ENCODE measurements around the gene ZNF474.

ZNF474 gene

DNA sequence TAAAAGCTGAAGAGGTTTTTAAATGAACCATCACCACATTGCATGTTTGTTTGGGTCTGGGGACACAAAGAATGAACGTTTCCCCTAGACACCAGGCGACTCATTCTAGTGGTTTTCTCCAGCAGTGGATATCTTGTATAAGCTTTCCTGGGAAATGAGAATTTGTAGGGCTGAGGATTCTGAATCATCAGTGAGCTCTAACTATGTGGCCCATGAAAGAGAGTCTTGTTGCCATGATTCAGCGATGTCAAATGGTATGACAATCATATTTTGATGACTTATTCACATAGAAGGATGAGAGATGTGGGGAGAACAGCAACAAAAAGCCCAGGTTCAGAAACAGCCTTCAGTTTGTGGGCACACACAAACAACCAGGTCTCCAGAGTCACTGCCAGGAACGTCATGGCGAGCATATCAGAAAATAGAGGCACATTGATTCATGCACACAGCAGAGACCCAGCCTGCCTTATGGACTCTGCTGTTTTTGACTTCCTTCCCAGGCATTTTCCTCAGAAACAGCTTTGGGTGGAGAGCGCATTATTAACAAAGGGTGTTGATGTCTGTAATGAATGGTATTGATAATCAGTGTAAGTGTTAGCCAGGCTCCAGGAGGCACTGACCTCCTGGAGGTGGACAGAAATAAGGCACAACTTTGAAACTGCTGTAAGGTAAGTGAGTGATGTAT is 13.3 kb downstream of the ZNF474 start:
- no peak overlapping the region for H3K4me3 ChIP-seq (ENCODE audit: low read depth, low read length)

DNA sequence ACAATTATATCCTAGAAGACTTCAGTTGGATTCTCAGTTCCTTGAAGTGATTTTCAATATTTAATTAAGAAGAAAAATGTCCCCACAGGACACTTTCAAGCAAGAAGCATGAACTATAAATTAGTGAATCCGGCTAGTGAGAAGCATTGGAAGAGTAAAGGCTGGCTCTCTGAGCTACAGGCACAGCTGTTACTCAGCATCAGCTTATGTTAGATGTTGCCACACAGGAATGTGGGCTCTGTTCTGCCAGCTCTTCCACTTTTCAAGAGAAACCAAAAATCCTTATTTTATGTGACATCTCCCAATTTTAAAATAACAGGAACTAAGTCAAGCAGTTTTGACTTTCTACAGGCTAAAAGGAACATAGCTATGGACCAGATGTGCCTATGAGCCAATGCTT is 14.9 kb downstream of the ZNF474 start:
- TF ChIP-seq, protein P1, sequence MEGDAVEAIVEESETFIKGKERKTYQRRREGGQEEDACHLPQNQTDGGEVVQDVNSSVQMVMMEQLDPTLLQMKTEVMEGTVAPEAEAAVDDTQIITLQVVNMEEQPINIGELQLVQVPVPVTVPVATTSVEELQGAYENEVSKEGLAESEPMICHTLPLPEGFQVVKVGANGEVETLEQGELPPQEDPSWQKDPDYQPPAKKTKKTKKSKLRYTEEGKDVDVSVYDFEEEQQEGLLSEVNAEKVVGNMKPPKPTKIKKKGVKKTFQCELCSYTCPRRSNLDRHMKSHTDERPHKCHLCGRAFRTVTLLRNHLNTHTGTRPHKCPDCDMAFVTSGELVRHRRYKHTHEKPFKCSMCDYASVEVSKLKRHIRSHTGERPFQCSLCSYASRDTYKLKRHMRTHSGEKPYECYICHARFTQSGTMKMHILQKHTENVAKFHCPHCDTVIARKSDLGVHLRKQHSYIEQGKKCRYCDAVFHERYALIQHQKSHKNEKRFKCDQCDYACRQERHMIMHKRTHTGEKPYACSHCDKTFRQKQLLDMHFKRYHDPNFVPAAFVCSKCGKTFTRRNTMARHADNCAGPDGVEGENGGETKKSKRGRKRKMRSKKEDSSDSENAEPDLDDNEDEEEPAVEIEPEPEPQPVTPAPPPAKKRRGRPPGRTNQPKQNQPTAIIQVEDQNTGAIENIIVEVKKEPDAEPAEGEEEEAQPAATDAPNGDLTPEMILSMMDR (IDR thresholded peaks at IDR 0.05; ENCODE audit: borderline replicate concordance, insufficient read depth, low read depth, low read length), result no peak
- no peak overlapping the region for H3K4me3 ChIP-seq (ENCODE audit: low read depth, low read length)

More for the DNA sequence above, 13.3 kb downstream of the ZNF474 start:
- TF ChIP-seq, protein P1 (IDR thresholded peaks at IDR 0.05; ENCODE audit: borderline replicate concordance, insufficient read depth, low read depth, low read length), result no peak

DNA sequence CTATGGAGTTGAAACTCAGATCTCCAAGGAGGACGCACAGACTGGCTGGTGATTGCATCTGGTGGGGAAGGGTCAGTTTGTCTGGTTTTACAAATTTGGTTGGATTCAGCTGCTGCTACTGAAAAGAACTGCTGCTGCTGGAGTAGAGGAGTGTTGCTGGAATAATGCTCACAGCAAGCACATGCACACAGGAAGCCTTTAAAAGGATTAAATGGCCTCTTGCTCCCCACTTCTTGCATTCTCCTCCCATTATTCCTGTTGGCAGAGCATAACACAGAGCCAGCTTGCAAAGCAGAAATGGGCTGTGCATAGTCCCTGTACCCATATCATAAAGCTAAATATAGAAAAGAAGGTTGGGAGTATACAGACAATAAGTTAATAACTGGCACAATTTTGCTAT is 16.6 kb downstream of the ZNF474 start:
- H3K4me3 ChIP-seq (ENCODE audit: low read depth, low read length), result no peak overlapping the region
- TF ChIP-seq, protein P1 (IDR thresholded peaks at IDR 0.05; ENCODE audit: borderline replicate concordance, insufficient read depth, low read depth, low read length), result no peak

DNA sequence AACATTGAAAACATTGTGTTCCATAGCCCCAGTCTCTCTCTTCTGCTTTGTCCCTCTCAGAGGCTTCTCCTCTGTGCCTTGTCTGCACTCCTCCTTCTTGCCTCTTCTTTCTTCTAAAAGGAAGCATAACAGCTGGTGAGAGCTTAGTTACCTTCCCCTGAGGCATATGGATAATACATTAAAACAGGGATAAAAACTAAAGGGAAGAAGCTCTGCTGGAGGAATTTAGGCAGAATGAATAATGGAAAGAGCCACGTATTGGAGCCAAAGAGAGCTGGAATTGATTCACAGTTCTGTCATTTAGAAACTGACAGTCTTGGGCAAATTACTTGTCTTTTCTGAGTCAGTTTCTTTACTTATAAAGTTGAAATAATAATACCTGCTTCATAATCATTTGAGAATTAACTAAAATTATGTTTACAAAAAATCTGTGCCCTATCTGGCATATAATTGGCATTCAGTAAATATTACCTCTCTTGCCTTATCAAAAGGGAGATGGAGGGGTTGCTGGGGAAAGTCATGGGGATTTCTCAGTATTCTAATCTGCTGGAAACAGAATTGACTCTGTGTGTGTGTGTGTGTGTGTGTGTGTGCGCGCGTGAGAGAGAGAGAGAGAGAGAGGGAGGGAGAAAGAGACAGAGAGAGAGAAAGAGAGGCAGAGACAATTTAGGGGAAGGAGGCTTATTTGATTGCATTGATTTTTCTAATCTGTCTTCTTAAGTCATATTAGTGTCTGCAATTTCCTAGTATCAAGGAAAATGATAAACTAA is 20.2 kb downstream of the ZNF474 start:
- TF ChIP-seq, protein P1 (IDR thresholded peaks at IDR 0.05; ENCODE audit: borderline replicate concordance, insufficient read depth, low read depth, low read length), result no peak
- H3K4me3 ChIP-seq (ENCODE audit: low read depth, low read length), result no peak overlapping the region

DNA sequence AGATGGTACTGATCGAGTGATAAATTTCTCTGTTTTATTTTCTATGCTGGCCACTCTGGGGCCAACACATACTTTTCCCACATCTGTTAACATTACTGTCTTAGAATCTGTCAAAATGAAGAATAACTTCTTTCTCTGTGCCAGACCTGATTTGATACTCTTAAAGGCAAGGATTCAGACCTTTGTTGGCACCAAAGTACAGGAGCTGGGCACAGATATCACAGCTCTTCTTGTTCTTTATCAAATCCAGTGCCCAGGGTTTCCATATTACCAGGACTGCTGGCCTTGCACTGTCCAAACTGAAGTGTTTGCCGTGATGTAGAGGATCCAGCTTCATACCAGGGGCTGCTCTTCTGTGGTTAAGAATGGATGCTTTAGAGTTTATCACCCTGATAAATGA is 20.9 kb downstream of the ZNF474 start:
- TF ChIP-seq, protein P1 (IDR thresholded peaks at IDR 0.05; ENCODE audit: borderline replicate concordance, insufficient read depth, low read depth, low read length), result no peak
- no peak overlapping the region for H3K4me3 ChIP-seq (ENCODE audit: low read depth, low read length)

DNA sequence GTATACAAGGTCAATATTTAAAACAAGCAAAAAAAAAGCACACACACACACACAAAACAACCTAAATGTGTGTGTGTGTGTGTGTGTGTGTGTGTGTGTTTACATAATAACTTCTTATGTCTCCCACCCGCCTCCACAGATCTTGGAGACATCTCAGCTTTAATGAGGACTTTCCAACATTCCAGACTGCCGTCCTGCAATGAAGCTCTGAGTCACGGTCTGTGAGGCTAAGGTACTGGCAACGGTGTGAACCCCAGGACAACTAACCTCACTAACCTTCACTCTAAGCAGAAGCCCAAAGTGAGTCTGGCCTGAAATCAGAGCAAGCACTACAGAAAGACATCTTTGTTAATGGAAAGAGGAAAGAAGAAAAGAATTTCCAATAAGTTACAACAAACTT is 22.3 kb downstream of the ZNF474 start:
- no peak overlapping the region for H3K4me3 ChIP-seq (ENCODE audit: low read depth, low read length)
- TF ChIP-seq, protein P1 (IDR thresholded peaks at IDR 0.05; ENCODE audit: borderline replicate concordance, insufficient read depth, low read depth, low read length), result no peak

Data from GM12875 (cell line).